Endothelial cell of umbilical vein (primary cell): ENCODE measurements around the gene ACTR2. TPM values are rescaled to one million over a fixed set of nuclear protein-coding genes. Genes with fewer than 3 reads are reported as not detected.

Experiments
- BruUV-seq: library from RNA; stranded (reverse); fragments of 400-500 nt; replicated peaks from 2 replicates; lab custom pipeline; 2021; lab: Mats Ljungman, UMichigan
- CTCF ChIA-PET: fragments of 300-600, 350-600 bp; sonication (Branson Sonifier 250); formaldehyde crosslinking; loops from one replicate; lab custom pipeline; 2021; ENCODE audit warnings: antibody characterized with exemption, inconsistent platforms; lab: Charles Lee
- POLR2A ChIA-PET: fragments of 300-600, 350-600 bp; sonication (Branson Sonifier 250); formaldehyde crosslinking; loops from one replicate; lab custom pipeline; 2021; ENCODE audit warnings: antibody characterized with exemption, inconsistent platforms; lab: Charles Lee
- DNase-seq: peaks from one replicate; pipeline ENCODE4 v3.0.0-alpha.2; 2011; ENCODE audit warnings: low read depth, low spot score
- FAIRE-seq: peaks from 2 replicates; lab custom pipeline; 2011; peaks lifted over from hg19 to GRCh38; lab: Jason Lieb, UNC
- H2AFZ ChIP-seq: 2 replicates; pipeline ENCODE4 v1.6.0; 2012; ENCODE audit warnings: low read depth, low read length, control low read depth, inconsistent platforms
- H3K27ac ChIP-seq: 2 replicates; pipeline ENCODE4 v1.5.1; 2011; ENCODE audit warnings: low read depth, mild to moderate bottlenecking, control low read depth, low read length, moderate library complexity; ENCODE audit not compliant: insufficient read depth
- H3K27me3 ChIP-seq, 2 experiments: 2 replicates each; pipeline versions ENCODE4 v1.6.0 to v1.6.1; 2011; ENCODE audit warnings: low read length in 2 of 2, mixed read lengths in 1 of 2; ENCODE audit not compliant: control insufficient read depth in 2 of 2, insufficient read depth in 2 of 2
- H3K36me3 ChIP-seq, 2 experiments: 2 replicates in 1 of 2; 3 replicates in 1 of 2; pipeline ENCODE4 v1.5.1; 2011; ENCODE audit warnings: low read length in 2 of 2, mild to moderate bottlenecking in 1 of 2, moderate library complexity in 1 of 2; ENCODE audit not compliant: control insufficient read depth in 2 of 2, insufficient read depth in 2 of 2; ENCODE audit errors: extremely low read depth in 1 of 2
- H3K4me1 ChIP-seq: 3 replicates; pipeline ENCODE4 v1.5.1; 2011; ENCODE audit warnings: mild to moderate bottlenecking, low read length; ENCODE audit not compliant: control insufficient read depth, insufficient read depth; ENCODE audit errors: extremely low read depth
- H3K4me2 ChIP-seq: 2 replicates; pipeline ENCODE4 v1.6.1; 2011; ENCODE audit warnings: low read length, control low read depth, mixed read lengths; ENCODE audit not compliant: insufficient read depth
- H3K4me3 ChIP-seq, 3 experiments: fragments of 200-600 bp in 1 of 3; sonication (generic), shearing (Covaris generic) in 1 of 3; replicated peaks in 1 of 3; 2 replicates each; pipeline ENCODE4 v1.5.1; 2011 to 2016; ENCODE audit warnings: control low read depth in 3 of 3, low read length in 3 of 3, mild to moderate bottlenecking in 2 of 3, inconsistent platforms in 1 of 3, low read depth in 1 of 3, moderate library complexity in 1 of 3; ENCODE audit not compliant: insufficient read depth in 1 of 3
- H3K79me2 ChIP-seq: 2 replicates; pipeline ENCODE4 v1.6.0; 2012; ENCODE audit warnings: low read length, inconsistent platforms; ENCODE audit not compliant: control insufficient read depth, insufficient read depth
- H3K9ac ChIP-seq: replicated peaks from 2 replicates; pipeline ENCODE3; 2011; ENCODE audit warnings: low read length, control low read depth; ENCODE audit not compliant: insufficient read depth; ENCODE audit errors: extremely low read depth
- H3K9me1 ChIP-seq: replicated peaks from 3 replicates; pipeline ENCODE4 v1.6.0; 2011; ENCODE audit warnings: mild to moderate bottlenecking, low read length; ENCODE audit not compliant: control insufficient read depth, insufficient read depth; ENCODE audit errors: extremely low read depth
- H3K9me3 ChIP-seq: replicated peaks from 2 replicates; pipeline ENCODE4 v1.5.1; 2012; ENCODE audit warnings: low read length, inconsistent platforms; ENCODE audit not compliant: control insufficient read depth, insufficient read depth
- H4K20me1 ChIP-seq: replicated peaks from 2 replicates; pipeline ENCODE3; 2011; ENCODE audit warnings: mild to moderate bottlenecking, low read length; ENCODE audit not compliant: control insufficient read depth, insufficient read depth; ENCODE audit errors: extremely low read depth
- CTCF ChIP-seq, 2 donors: IDR thresholded peaks; 1 replicate in 1 of 2; 2 replicates in 1 of 2; pipeline ENCODE4 v1.5.1; 2011; ENCODE audit warnings: low read length in 2 of 2, mild to moderate bottlenecking in 2 of 2, moderate library complexity in 2 of 2, control low read depth in 1 of 2, inconsistent platforms in 1 of 2, low read depth in 1 of 2; ENCODE audit not compliant: insufficient read depth in 1 of 2; ENCODE audit errors: extremely low read depth in 1 of 2
- EZH2 ChIP-seq: IDR thresholded peaks from 2 replicates; pipeline ENCODE4 v1.6.1; 2012; ENCODE audit warnings: borderline replicate concordance, low read depth, mild to moderate bottlenecking, moderate library complexity, low read length, inconsistent platforms; ENCODE audit not compliant: severe bottlenecking
- FOS ChIP-seq: IDR thresholded peaks from 2 replicates; pipeline ENCODE4 v1.6.1; 2011; ENCODE audit warnings: mild to moderate bottlenecking, low read length, moderate library complexity, borderline replicate concordance; ENCODE audit not compliant: insufficient read depth
- GATA2 ChIP-seq: IDR thresholded peaks from 2 replicates; pipeline ENCODE4 v1.7.0; 2011; ENCODE audit warnings: low read depth, mild to moderate bottlenecking, moderate library complexity, mixed read lengths, low read length; ENCODE audit not compliant: insufficient read length, insufficient read depth
- JUN ChIP-seq: IDR thresholded peaks from 2 replicates; pipeline ENCODE4 v1.6.1; 2011; ENCODE audit warnings: borderline replicate concordance, low read depth; ENCODE audit not compliant: insufficient read length, insufficient read depth
- MAX ChIP-seq: IDR thresholded peaks from 2 replicates; pipeline ENCODE4 v1.6.1; 2011; ENCODE audit not compliant: insufficient read depth, insufficient read length
- MYC ChIP-seq: IDR thresholded peaks from one replicate; pipeline ENCODE4 v1.6.1; 2011; ENCODE audit warnings: mild to moderate bottlenecking, low read depth, low read length
- POLR2A ChIP-seq: IDR thresholded peaks from 2 replicates; pipeline ENCODE4 v1.6.1; 2012; ENCODE audit warnings: low read depth, mild to moderate bottlenecking, control low read depth, low read length
- POLR2AphosphoS5 ChIP-seq: IDR thresholded peaks from 2 replicates; pipeline ENCODE4 v1.6.1; 2012; ENCODE audit warnings: low read depth, mild to moderate bottlenecking, control low read depth, low read length, moderate library complexity; ENCODE audit not compliant: insufficient read depth
- dilution Hi-C: fragments of 300-500 bp; cut with MboI; formaldehyde crosslinking; loops from one replicate; pipeline ENCODE4 v1.15.0; 2019; ENCODE audit warnings: low sequenced_read_pairs; ENCODE audit not compliant: extremely low pct_ligation_motif_present
- intact Hi-C: fragments of 100-400 bp; cut with micrococcal nuclease; formaldehyde crosslinking; loops from one replicate; pipeline ENCODE4 v1.10.0; 2022
- polyA plus RNA-seq, 4 experiments: library from polyadenylated mRNA; depleted of rRNA in 3 of 4; stranded (reverse) in 3 of 4; unstranded in 1 of 4; fragments of >200 nt; gene quantifications; 2 replicates each; pipeline versions ENCODE4 v1.2.1 to v1.2.3, GENCODE V29; 2011 to 2012; ENCODE audit warnings: missing spikeins in 1 of 4
- total RNA-seq: library from RNA; stranded (reverse); gene quantifications from 2 replicates; pipeline ENCODE4 v1.2.3, GENCODE V29; 2021

ACTR2 gene
- total and polyA plus RNA-seq, 2 donors (not counting 3 experiments of a cell fraction or from before 2014, with no cell fraction given): 48.7 to 287 TPM

- Histone ChIP-seq H3K9me3 (no peaks in the 10 kb centered on the region), H3K79me2 (no peaks in the 10 kb centered on the region), H3K36me3 (no peaks in the 10 kb centered on the region), H3K9me1 (no peaks in the 10 kb centered on the region), H3K4me1 (no peaks in the 10 kb centered on the region), H4K20me1 (no peaks in the 10 kb centered on the region), H3K4me3 (no peak overlapping the region), H3K4me2 (no peak overlapping the region), H3K9ac (no peak overlapping the region), H2AFZ (no peak overlapping the region), H3K27ac (no peak overlapping the region), H3K27me3 (no peaks in the 10 kb centered on the region)
- BruUV-seq: no TSS peak
- DNase-seq: no peak
- intact Hi-C loops: no loop called here
- ChIA-PET POLR2A (interaction anchor here (0.6 kb wide), 1 partner anchor 49 kb away, joined by 9 read pairs; no protein-coding TSS in a partner anchor), CTCF (interaction anchor here (0.7 to 1.6 kb wide), 4 partner anchors 15 to 25 kb away, joined by 3 to 4 read pairs (median 3); partner anchors contain the start of gene ACTR2)
- FAIRE-seq: no peak
- dilution Hi-C loops: no loop called here
- no peak for TF ChIP-seq MYC
- no peak for TF ChIP-seq POLR2A
- TF ChIP-seq CTCF (IDR thresholded peaks at IDR 0.05; ENCODE audit: extremely low read depth in 1 of 2, insufficient read depth in 1 of 2, low read depth in 1 of 2, low read length in 2 of 2): no peak
- TF ChIP-seq JUN: no peak
- TF ChIP-seq EZH2: no peak
- TF ChIP-seq POLR2AphosphoS5: no peak
- no peak for TF ChIP-seq GATA2
- no peak for TF ChIP-seq FOS
- TF ChIP-seq MAX: no peak
Observed at GRCh38 chr2:65212115-65212514, 15.5 kb upstream of the ACTR2 start.
